ENCODE measurements around the gene PRORP. TPM values are rescaled to one million over a fixed set of nuclear protein-coding genes. Genes with fewer than 3 reads are reported as not detected.

PRORP gene
- total RNA-seq, 3 donors from 2014 or later: 18.6 to 30.7 (median 27.5) TPM

- H3K4me3 ChIP-seq: no peak overlapping the region
- intact Hi-C loops (cut with DNase I, micrococcal nuclease): loop anchor here in 1 of 2 donors (10.0 kb wide), 1 partner anchor 139 kb away; the partner anchor contains the start of gene SRP54
- H3K4me1 ChIP-seq (ENCODE audit: low read depth): peaks cover 25% of the 10 kb centered on the region
- H3K9me3 ChIP-seq: no peaks in the 10 kb centered on the region
- TF ChIP-seq, protein P1, sequence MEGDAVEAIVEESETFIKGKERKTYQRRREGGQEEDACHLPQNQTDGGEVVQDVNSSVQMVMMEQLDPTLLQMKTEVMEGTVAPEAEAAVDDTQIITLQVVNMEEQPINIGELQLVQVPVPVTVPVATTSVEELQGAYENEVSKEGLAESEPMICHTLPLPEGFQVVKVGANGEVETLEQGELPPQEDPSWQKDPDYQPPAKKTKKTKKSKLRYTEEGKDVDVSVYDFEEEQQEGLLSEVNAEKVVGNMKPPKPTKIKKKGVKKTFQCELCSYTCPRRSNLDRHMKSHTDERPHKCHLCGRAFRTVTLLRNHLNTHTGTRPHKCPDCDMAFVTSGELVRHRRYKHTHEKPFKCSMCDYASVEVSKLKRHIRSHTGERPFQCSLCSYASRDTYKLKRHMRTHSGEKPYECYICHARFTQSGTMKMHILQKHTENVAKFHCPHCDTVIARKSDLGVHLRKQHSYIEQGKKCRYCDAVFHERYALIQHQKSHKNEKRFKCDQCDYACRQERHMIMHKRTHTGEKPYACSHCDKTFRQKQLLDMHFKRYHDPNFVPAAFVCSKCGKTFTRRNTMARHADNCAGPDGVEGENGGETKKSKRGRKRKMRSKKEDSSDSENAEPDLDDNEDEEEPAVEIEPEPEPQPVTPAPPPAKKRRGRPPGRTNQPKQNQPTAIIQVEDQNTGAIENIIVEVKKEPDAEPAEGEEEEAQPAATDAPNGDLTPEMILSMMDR (IDR thresholded peaks at IDR 0.05): no peak
- H3K36me3 ChIP-seq (ENCODE audit: low read depth): no peaks in the 10 kb centered on the region
- ATAC-seq (no peak), DNase-seq (no peak)
These were observed 994 bp downstream of the PRORP start for GRCh38 chr14:35123388-35123703.

- DNase-seq: no peak
- ATAC-seq: no peak
- peaks cover 25% of the 10 kb centered on the region for H3K4me1 ChIP-seq (ENCODE audit: low read depth)
- H3K4me3 ChIP-seq: no peak overlapping the region
- no peaks in the 10 kb centered on the region for H3K9me3 ChIP-seq
- TF ChIP-seq, protein P1 (IDR thresholded peaks at IDR 0.05): no peak
- no peaks in the 10 kb centered on the region for H3K36me3 ChIP-seq (ENCODE audit: low read depth)
- intact Hi-C loops (cut with DNase I, micrococcal nuclease): loop anchor here in 1 of 2 donors (10.0 kb wide), 1 partner anchor 139 kb away; the partner anchor contains the start of gene SRP54
These were observed 1.8 kb downstream of the PRORP start for GRCh38 chr14:35124127-35124526.

DNA sequence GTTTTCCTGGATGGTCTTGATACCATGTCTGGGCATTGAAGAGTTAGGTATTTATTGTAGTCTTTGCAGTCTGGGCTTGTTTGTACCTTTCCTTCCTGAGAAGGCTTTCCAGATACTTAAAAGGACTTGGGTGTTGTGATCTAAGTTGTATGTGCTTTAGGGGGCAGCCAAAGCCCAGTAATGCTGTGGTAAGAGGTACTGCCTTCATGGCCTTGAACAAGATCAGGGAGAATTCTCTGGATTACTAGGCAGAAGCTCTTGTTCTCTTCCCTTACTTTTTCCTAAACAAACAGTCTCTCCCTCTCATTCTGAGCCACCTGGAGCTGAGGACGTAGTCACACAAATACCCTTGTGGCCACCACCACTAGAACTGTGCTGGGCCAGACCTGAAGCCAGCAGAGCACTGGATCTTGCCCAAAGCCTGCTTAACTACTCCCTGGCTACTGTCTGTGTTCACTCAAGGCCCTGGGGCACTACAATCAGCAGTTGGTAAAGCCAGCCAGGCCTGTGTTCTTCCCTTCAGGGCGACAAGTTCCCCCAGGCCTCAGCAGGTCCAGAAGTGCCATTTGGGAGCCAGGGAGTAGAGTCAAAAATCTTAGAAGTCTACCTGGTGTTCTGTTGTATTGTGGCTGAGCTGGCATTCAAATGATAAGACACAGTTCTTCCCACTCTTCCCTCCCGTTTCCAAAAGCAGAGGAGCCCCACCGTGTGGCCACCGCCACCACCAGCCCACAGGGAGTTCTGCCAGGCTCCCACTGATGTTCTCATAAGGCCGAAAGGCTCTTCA lies 11.4 kb downstream of the PRORP start:
- intact Hi-C loops (cut with DNase I, micrococcal nuclease): no loop called here
- H3K4me3 ChIP-seq: no peak overlapping the region
- H3K36me3 ChIP-seq (ENCODE audit: low read depth): no peaks in the 10 kb centered on the region
- no peak for DNase-seq
- ATAC-seq: peak; percentile 20
- TF ChIP-seq, protein P1 (IDR thresholded peaks at IDR 0.05): no peak
- H3K4me1 ChIP-seq (ENCODE audit: low read depth): no peaks in the 10 kb centered on the region
- no peaks in the 10 kb centered on the region for H3K9me3 ChIP-seq

GRCh38 chr14:35134329-35135123 lies 12.2 kb downstream of the PRORP start:
- H3K9me3 ChIP-seq: no peaks in the 10 kb centered on the region
- no peaks in the 10 kb centered on the region for H3K4me1 ChIP-seq (ENCODE audit: low read depth)
- H3K4me3 ChIP-seq: no peak overlapping the region
- TF ChIP-seq, protein P1 (IDR thresholded peaks at IDR 0.05): no peak
- ATAC-seq (no peak), DNase-seq (no peak)
- no peaks in the 10 kb centered on the region for H3K36me3 ChIP-seq (ENCODE audit: low read depth)
- intact Hi-C loops (cut with DNase I, micrococcal nuclease): loop anchor here in 1 of 2 donors (5.0 kb wide), 1 partner anchor 288 kb away; no protein-coding TSS in a partner anchor

DNA sequence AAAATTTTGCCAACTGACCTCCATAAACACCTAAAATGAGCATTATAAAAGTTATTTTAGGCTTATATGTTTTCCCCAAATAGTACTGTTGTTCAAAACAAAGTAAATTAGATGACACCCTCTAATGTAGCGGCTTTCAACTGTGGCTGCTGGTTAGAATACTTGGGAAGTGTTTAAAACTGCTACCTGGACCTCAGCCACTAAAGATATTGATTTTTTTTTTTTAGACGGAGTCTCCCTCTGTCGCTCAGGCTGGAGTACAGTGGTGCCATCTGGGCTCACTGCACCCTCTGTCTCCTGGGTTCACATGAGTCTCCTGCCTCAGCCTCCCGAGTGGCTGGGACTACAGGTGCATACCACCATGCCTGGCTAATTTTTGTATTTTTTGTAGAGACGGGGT lies 16.2 kb downstream of the PRORP start:
- ATAC-seq: no peak
- intact Hi-C loops (cut with DNase I, micrococcal nuclease): loop anchor here in 1 of 2 donors (5.0 kb wide), 1 partner anchor 284 kb away; no protein-coding TSS in a partner anchor
- no peak overlapping the region for H3K4me3 ChIP-seq
- TF ChIP-seq, protein P1 (IDR thresholded peaks at IDR 0.05): no peak
- no peaks in the 10 kb centered on the region for H3K9me3 ChIP-seq
- H3K4me1 ChIP-seq (ENCODE audit: low read depth): no peaks in the 10 kb centered on the region
- no peaks in the 10 kb centered on the region for H3K36me3 ChIP-seq (ENCODE audit: low read depth)
- no peak for DNase-seq
